H9 (cell line): ENCODE measurements around the gene RAP1GAP2. TPM values are rescaled to one million over a fixed set of nuclear protein-coding genes. Genes with fewer than 3 reads are reported as not detected.

ENCODE experiments used
- DNase-seq: peaks from one replicate; pipeline ENCODE4 v3.0.0-alpha.2; 2017
- H2AFZ ChIP-seq: one replicate; pipeline ENCODE4 v1.6.1; 2013; ENCODE audit warnings: mild to moderate bottlenecking, low read length, control low read depth, moderate library complexity
- H2AK5ac ChIP-seq: 2 replicates; pipeline ENCODE4 v1.6.1; 2013; ENCODE audit warnings: low read length, control low read depth, mixed read lengths; ENCODE audit not compliant: insufficient read length
- H2BK120ac ChIP-seq: one replicate; pipeline ENCODE4 v1.6.1; 2013; ENCODE audit warnings: low read depth, mild to moderate bottlenecking, low read length, control low read depth, inconsistent platforms; ENCODE audit not compliant: poor library complexity, severe bottlenecking
- H2BK12ac ChIP-seq: 2 replicates; pipeline ENCODE4 v1.6.1; 2013; ENCODE audit warnings: low read length, control low read depth, mixed read lengths, low read depth; ENCODE audit not compliant: insufficient read length
- H2BK15ac ChIP-seq: 2 replicates; pipeline ENCODE4 v1.6.1; 2013; ENCODE audit warnings: low read depth, low read length, control low read depth
- H2BK20ac ChIP-seq: one replicate; pipeline ENCODE4 v1.6.1; 2013; ENCODE audit warnings: low read depth, mild to moderate bottlenecking, low read length, control low read depth, inconsistent platforms; ENCODE audit not compliant: poor library complexity, severe bottlenecking
- H2BK5ac ChIP-seq: 2 replicates; pipeline ENCODE4 v1.6.1; 2013; ENCODE audit warnings: low read length, control low read depth, mixed read lengths; ENCODE audit not compliant: insufficient read length
- H3K14ac ChIP-seq: 2 replicates; pipeline ENCODE4 v1.6.1; 2013; ENCODE audit warnings: low read length, control low read depth; ENCODE audit not compliant: insufficient read depth
- H3K18ac ChIP-seq: 2 replicates; pipeline ENCODE4 v1.6.1; 2013; ENCODE audit warnings: low read depth, mild to moderate bottlenecking, mixed read lengths, low read length, control low read depth; ENCODE audit not compliant: insufficient read length
- H3K23ac ChIP-seq: 2 replicates; pipeline ENCODE4 v1.6.1; 2013; ENCODE audit warnings: low read length, control low read depth, mixed read lengths, low read depth; ENCODE audit not compliant: insufficient read length
- H3K23me2 ChIP-seq: 2 replicates; pipeline ENCODE4 v1.6.1; 2013; ENCODE audit warnings: low read depth, mild to moderate bottlenecking, mixed read lengths, low read length, control low read depth; ENCODE audit not compliant: insufficient read length, poor library complexity, severe bottlenecking
- H3K27ac ChIP-seq: 2 replicates; pipeline ENCODE4 v1.5.1; 2013; ENCODE audit warnings: low read length, control low read depth, mixed read lengths, low read depth; ENCODE audit not compliant: insufficient read length
- H3K27me3 ChIP-seq: 2 replicates; pipeline ENCODE4 v1.6.1; 2013; ENCODE audit warnings: low read length, control low read depth, inconsistent platforms; ENCODE audit not compliant: insufficient read depth
- H3K4ac ChIP-seq: 2 replicates; pipeline ENCODE4 v1.6.1; 2013; ENCODE audit warnings: low read depth, mild to moderate bottlenecking, control low read depth, inconsistent platforms, low read length, moderate library complexity
- H3K4me1 ChIP-seq: 2 replicates; pipeline ENCODE4 v1.6.1; 2013; ENCODE audit warnings: low read length, control low read depth, inconsistent platforms; ENCODE audit not compliant: insufficient read depth
- H3K4me2 ChIP-seq: 2 replicates; pipeline ENCODE4 v1.6.1; 2013; ENCODE audit warnings: low read length, control low read depth, mixed read lengths; ENCODE audit not compliant: insufficient read length, insufficient read depth
- H3K56ac ChIP-seq: 2 replicates; pipeline ENCODE4 v1.6.1; 2013; ENCODE audit warnings: low read depth, mild to moderate bottlenecking, mixed read lengths, low read length, control low read depth; ENCODE audit not compliant: insufficient read length
- H3K79me1 ChIP-seq: 2 replicates; pipeline ENCODE4 v1.6.1; 2013; ENCODE audit warnings: low read depth, mild to moderate bottlenecking, moderate library complexity, low read length, control low read depth, inconsistent platforms; ENCODE audit not compliant: insufficient read depth, poor library complexity, severe bottlenecking
- H3K79me2 ChIP-seq: 2 replicates; pipeline ENCODE4 v1.6.1; 2013; ENCODE audit warnings: low read length, control low read depth, inconsistent platforms; ENCODE audit not compliant: insufficient read depth
- H3K9ac ChIP-seq: 2 replicates; pipeline ENCODE4 v1.6.1; 2013; ENCODE audit warnings: low read length, control low read depth, mixed read lengths; ENCODE audit not compliant: insufficient read length; ENCODE audit errors: extremely low read depth
- H3K9me3 ChIP-seq: one replicate; pipeline ENCODE4 v1.6.1; 2013; ENCODE audit warnings: low read depth, low read length, inconsistent platforms; ENCODE audit not compliant: control insufficient read depth
- H3T11ph ChIP-seq: one replicate; pipeline ENCODE4 v1.6.1; 2013; ENCODE audit warnings: mild to moderate bottlenecking, low read length, control low read depth, inconsistent platforms
- H4K20me1 ChIP-seq: one replicate; pipeline ENCODE4 v1.6.1; 2013; ENCODE audit not compliant: control insufficient read depth, insufficient read length, insufficient read depth
- H4K5ac ChIP-seq: 2 replicates; pipeline ENCODE4 v1.6.1; 2013; ENCODE audit warnings: low read depth, mild to moderate bottlenecking, mixed read lengths, low read length, control low read depth; ENCODE audit not compliant: insufficient read length
- H4K8ac ChIP-seq: replicated peaks from 2 replicates; pipeline ENCODE4 v1.6.1; 2013; ENCODE audit warnings: low read length, control low read depth, mixed read lengths, low read depth; ENCODE audit not compliant: insufficient read length
- H4K91ac ChIP-seq: 2 replicates; pipeline ENCODE4 v1.6.1; 2013; ENCODE audit warnings: low read depth, mild to moderate bottlenecking, moderate library complexity, mixed read lengths, low read length, control low read depth; ENCODE audit not compliant: insufficient read length
- H3K27ac Mint-ChIP-seq, 3 experiments: 2 replicates in 2 of 3; 3 replicates in 1 of 3; pipeline ENCODE4 v1.8.0; 2020 to 2021; ENCODE audit warnings: mixed read lengths in 3 of 3, mild to moderate bottlenecking in 1 of 3, moderate library complexity in 1 of 3
- H3K27me3 Mint-ChIP-seq: 2 replicates; pipeline ENCODE4 v1.8.0; 2021; ENCODE audit warnings: low read depth, mild to moderate bottlenecking, moderate library complexity, mixed read lengths
- H3K36me3 Mint-ChIP-seq, 3 experiments: 2 replicates in 2 of 3; 3 replicates in 1 of 3; pipeline ENCODE4 v1.8.0; 2020 to 2021; ENCODE audit warnings: low read depth in 3 of 3, mixed read lengths in 3 of 3; ENCODE audit not compliant: insufficient read depth in 1 of 3
- H3K4me1 Mint-ChIP-seq, 2 experiments: 2 replicates each; pipeline ENCODE4 v1.8.0; 2020; ENCODE audit warnings: mixed read lengths in 2 of 2
- H3K4me3 Mint-ChIP-seq, 2 experiments: 2 replicates in 1 of 2; 3 replicates in 1 of 2; pipeline ENCODE4 v1.8.0; 2020 to 2021; ENCODE audit warnings: mild to moderate bottlenecking in 2 of 2, mixed read lengths in 2 of 2, moderate library complexity in 1 of 2
- H3K9me3 Mint-ChIP-seq, 2 experiments: 2 replicates in 1 of 2; 3 replicates in 1 of 2; pipeline ENCODE4 v1.8.0; 2020; ENCODE audit warnings: mild to moderate bottlenecking in 2 of 2, mixed read lengths in 2 of 2, moderate library complexity in 1 of 2
- CTCF ChIP-seq: fragments of 200-600 bp; sonication (generic); conservative IDR thresholded peaks from 3 replicates; pipeline ENCODE4 v1.8.0; 2021; ENCODE audit warnings: antibody characterized with exemption, mild to moderate bottlenecking
- WGBS: extraction: QIAGEN DNeasy Blood & Tissue Kit; methylation state at CpG from one replicate; pipeline ENCODE4 v1.1.7; 2013; ENCODE audit warnings: missing lambda C conversion rate, low lambda C conversion rate, mixed read lengths; ENCODE audit not compliant: insufficient read length; ENCODE audit errors: extremely low coverage; 5-methylcytosine and 5-hydroxymethylcytosine counted together
- total RNA-seq: library from RNA; stranded (reverse); gene quantifications from 2 replicates; pipeline ENCODE4 v1.2.1, GENCODE V29; 2021

The RAP1GAP2 gene
- total RNA-seq, 1 experiment from 2014 or later: 33.8 TPM

- Histone ChIP-seq H3K4ac (no peak overlapping the region), H2BK5ac (no peak overlapping the region), H3T11ph (no peak overlapping the region), H3K56ac (no peak overlapping the region), H2BK12ac (no peak overlapping the region), H3K4me2 (no peak overlapping the region), H3K23ac (no peak overlapping the region), H3K23me2 (no peaks in the 10 kb centered on the region), H3K27me3 (no peaks in the 10 kb centered on the region), H3K27ac (no peak overlapping the region), H3K79me2 (no peaks in the 10 kb centered on the region), H2BK120ac (no peak overlapping the region), H3K4me1 (no peaks in the 10 kb centered on the region), H4K5ac (no peak overlapping the region), H4K20me1 (no peaks in the 10 kb centered on the region), H3K14ac (no peak overlapping the region), H3K9ac (no peak overlapping the region), H2AK5ac (no peak overlapping the region), H2AFZ (no peak overlapping the region), H2BK20ac (no peak overlapping the region), H2BK15ac (peak overlapping the region; percentile 1; the same call in 1 of the 2 replicates), H4K8ac (no peak overlapping the region), H3K18ac (no peak overlapping the region), H3K79me1 (no peaks in the 10 kb centered on the region), H4K91ac (no peak overlapping the region), H3K9me3 (no peaks in the 10 kb centered on the region)
- Mint-ChIP-seq H3K4me1 (peaks cover 13 to 16% of the 10 kb centered on the region in 2 experiments), H3K27ac (peak overlapping the region in 1 of 3 experiments; percentile 72; a peak in 1 of 7 replicates), H3K27me3 (no peaks in the 10 kb centered on the region), H3K4me3 (no peak overlapping the region), H3K9me3 (no peaks in the 10 kb centered on the region), H3K36me3 (no peaks in the 10 kb centered on the region)
- no CpG with 5 or more reads among the region's 5 CpGs for WGBS
- TF ChIP-seq CTCF: no peak
- no peak for DNase-seq
These were observed 45.4 kb downstream of the RAP1GAP2 start for GRCh38 chr17:2841606-2842005.
